GM18951 (cell line): ENCODE data around the gene HHAT.

Experiments
- POLR2A ChIP-seq: IDR thresholded peaks from 4 replicates; pipeline ENCODE4 v1.6.1; 2011; ENCODE audit warnings: mild to moderate bottlenecking; ENCODE audit not compliant: insufficient read length, insufficient read depth; ENCODE audit errors: extremely low read depth
- in situ Hi-C: fragments of 300-500 bp; cut with MboI; formaldehyde crosslinking; loops from one replicate; pipeline ENCODE4 v1.12.0; 2022; ENCODE audit warnings: low sequenced_read_pairs, mixed read lengths, inconsistent platforms; ENCODE audit not compliant: unreplicated experiment

HHAT gene

DNA sequence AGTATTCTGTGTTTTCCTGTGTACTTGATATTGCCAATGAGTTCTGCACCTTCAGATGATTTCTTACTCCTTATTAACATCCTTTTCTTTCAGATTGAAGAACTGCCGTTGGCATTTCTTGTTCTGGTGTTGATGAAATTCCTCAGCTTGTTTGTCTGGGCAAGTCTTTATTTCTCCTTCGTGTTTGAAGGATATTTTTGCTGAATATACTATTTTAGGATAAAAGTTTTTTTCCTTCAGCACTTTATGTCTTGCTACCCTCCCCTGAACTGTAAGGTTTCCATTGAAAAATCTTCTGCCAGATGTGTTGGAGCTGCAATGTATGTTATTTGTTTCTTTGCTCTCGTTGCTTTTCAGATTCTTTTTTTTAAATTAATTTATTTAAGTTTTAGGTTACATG is 265.9 kb downstream of the HHAT start:
- TF ChIP-seq POLR2A, result no peak
- in situ Hi-C loops, result loop anchor here (25.0 kb wide), 1 partner anchor 543 kb away; the partner anchor contains the start of gene KCNH1

- TF ChIP-seq POLR2A, result no peak
- in situ Hi-C loops, result loop anchor here (25.0 kb wide), 1 partner anchor 541 kb away; the partner anchor contains the start of gene KCNH1
Measured at GRCh38 chr1:210596641-210597040, 267.9 kb downstream of the HHAT start.

GRCh38 chr1:210597555-210598134 is 268.9 kb downstream of the HHAT start:
- TF ChIP-seq POLR2A, result no peak
- in situ Hi-C loops, result loop anchor here (25.0 kb wide), 1 partner anchor 540 kb away; the partner anchor contains the start of gene KCNH1

- in situ Hi-C loops, result loop anchor here (25.0 kb wide), 1 partner anchor 539 kb away; the partner anchor contains the start of gene KCNH1
- no peak for TF ChIP-seq POLR2A
Measured at GRCh38 chr1:210598135-210598652, 269.5 kb downstream of the HHAT start.

DNA sequence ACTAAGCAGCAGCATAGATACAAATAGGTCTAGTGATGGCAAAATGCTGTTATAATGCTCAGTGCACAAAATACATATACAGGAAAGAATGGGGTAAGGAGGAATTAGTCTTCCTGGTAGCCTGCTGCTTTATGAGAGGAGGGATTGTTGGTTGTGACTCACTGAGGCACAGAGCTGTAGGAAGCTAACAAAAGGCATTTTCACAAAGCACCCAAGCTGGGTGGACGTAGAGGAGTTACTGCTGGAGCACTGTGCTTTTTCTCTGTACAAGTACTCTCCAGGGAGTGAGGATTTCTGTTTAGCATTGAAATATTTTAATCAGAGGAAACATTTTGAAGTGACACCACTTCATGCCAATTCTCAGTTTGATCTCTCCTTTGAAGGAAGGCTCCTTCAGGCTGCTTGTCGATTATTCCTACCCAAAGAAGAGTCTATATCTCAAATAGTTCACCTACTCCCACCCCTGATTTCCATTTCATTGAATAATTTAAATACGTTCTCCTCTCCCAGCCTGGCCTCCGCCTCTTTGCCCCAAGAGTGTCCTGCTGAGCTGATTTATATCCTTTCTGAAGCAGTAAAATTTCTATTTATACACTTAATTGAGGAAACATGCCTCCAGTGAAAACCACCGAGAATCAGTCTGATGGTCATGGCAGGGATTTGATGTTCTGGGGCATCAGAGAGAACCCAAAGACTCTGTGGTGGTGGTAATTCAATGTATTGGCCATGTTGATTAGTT is 271.9 kb downstream of the HHAT start:
- no peak for TF ChIP-seq POLR2A

DNA sequence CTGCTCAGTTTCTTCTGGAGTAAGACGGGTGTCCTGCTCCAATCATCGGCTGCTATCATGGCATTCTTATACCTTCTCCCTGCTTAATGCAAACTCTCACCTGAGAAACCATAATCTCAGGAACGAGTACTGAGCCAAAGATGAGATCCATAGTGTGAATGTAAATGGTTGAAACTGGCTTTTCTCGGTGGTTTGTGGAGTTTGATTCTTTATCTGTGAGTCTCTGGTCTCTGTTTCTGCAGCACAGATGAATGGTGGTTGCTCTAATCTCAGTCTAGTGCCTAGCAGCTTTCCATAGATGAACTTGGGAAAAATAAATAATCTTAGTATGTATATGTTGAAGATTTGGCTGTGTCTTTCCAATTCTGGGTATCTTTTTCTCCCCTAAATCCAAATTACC is 274.4 kb downstream of the HHAT start:
- in situ Hi-C loops, result no loop called here
- no peak for TF ChIP-seq POLR2A

More for the DNA sequence above, 271.9 kb downstream of the HHAT start:
- in situ Hi-C loops, result no loop called here

DNA sequence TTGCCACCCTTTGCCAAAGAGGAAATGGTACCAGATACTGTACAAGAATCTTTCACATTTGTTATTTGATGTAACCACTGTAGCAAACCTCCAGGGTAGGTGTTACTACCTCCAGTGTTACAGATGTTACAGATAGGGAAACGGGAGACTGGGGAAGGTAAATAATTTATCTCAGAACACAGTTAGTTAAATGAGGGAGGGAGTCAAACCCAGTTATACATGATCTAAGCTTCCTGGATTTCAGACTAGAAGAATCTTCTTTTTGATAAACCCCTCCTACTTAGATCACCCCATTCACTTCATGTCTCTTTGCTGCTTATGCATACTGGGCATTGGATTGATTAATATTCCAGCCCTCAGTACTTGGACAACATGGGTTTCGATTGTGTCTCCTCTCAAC is 276.4 kb downstream of the HHAT start:
- in situ Hi-C loops, result no loop called here
- TF ChIP-seq POLR2A, result no peak

GRCh38 chr1:210607361-210607760 is 278.7 kb downstream of the HHAT start:
- in situ Hi-C loops, result no loop called here
- no peak for TF ChIP-seq POLR2A

DNA sequence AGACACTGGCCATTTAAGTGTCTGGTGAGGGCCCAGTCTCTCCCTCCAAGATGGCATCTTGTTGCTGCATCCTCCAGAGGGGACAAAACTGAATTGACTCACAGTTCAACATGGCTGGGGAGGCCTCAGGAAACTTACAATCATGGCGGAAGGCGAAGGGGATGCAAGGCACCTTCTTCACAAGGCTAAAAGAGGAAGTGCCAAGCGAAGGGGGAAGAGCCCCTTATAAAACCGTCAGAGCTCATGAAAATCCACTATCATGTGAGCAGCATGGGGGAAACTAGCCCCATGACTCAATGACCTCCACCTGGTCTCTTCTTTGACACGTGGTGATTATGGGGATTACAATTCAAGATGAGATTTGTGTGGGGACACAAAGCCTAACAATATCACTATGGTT is 280.1 kb downstream of the HHAT start:
- TF ChIP-seq POLR2A, result no peak
- in situ Hi-C loops, result no loop called here

DNA sequence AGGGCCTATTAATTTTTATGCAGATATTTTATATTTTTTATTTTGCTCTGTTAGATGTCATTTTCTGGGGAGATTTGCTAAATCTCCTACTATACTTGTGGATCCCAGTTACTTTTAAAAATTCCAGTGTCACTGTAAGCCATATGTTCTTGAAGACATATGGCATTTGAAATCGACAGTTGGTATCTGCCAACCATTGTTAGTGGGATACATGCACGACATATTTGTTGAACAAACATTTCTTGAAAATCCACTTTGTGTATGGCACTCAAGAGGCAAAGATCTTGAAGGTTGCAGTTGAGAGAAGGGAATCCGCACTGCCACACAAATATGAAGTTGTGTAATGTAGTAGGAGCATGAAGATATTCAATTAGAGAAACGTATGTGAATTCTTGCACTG is 287.7 kb downstream of the HHAT start:
- in situ Hi-C loops, result no loop called here
- no peak for TF ChIP-seq POLR2A

DNA sequence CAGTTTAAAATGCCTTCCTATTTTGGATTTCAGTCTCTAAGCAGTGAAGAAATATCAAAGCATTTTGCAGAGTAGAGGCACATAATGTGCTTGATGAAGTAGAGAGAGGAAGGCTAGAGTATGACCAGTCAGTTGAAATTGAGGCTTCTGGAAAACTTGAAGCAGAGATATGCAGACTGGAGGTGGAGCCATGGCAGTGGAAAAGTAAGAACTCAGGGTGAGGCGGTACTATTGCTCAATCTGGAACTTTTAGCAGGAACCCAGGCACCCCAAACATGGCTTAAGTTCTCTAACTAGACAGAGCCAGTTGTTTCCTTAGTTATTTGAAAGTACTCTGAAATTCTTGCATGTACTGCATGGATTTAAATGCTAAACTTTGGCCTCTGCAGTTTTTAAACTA is 288.6 kb downstream of the HHAT start:
- in situ Hi-C loops, result no loop called here
- no peak for TF ChIP-seq POLR2A

DNA sequence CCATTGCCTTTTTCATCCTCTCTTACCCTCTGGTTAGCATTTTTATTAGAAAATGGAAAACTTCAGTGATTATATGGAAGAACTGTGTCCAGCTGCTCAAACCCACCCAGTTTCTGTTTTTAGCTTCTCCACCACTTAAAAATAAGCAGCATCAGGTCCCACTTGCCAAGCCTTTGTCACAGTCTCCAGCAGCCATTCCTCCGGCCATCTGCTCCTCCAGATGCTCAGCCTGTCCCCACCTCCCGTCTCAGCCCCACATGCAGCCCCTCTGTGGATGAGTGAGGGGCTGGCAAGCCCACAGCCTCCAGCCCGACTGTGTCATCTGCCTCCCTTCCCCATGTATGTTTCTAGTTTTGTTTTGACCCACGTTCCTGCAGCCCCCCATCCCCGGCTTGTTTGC is 289.7 kb downstream of the HHAT start:
- in situ Hi-C loops, result no loop called here
- no peak for TF ChIP-seq POLR2A

GRCh38 chr1:210620867-210621488 is 292.3 kb downstream of the HHAT start:
- in situ Hi-C loops, result no loop called here
- no peak for TF ChIP-seq POLR2A
